ENCODE results near the gene MANSC4.

DNA sequence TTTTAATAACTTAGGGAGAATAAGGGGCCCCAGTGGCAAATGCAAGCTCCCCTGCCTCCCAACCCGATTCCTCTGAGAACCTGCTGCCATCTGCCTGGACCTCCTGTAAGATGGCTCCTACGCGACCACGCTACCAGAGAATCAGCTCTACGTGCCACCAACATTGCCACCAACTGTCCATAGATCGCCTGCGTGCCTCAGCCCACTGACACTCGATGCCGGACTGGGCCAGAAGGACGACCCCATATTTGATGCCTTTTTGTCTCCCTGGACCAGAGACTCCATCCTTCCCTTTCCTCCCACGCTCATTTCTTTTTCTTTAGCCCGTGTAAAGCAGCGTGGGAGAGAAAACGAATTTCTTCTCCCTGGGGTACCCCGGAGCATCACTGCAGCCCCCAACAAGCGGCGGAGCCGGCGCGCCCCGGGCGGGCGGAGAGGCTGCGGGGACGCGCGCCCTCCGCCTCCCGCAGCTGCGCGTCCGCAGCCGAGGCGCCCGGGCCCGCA lies 568 bp downstream of the MANSC4 start:
- TF ChIP-seq, protein P1, sequence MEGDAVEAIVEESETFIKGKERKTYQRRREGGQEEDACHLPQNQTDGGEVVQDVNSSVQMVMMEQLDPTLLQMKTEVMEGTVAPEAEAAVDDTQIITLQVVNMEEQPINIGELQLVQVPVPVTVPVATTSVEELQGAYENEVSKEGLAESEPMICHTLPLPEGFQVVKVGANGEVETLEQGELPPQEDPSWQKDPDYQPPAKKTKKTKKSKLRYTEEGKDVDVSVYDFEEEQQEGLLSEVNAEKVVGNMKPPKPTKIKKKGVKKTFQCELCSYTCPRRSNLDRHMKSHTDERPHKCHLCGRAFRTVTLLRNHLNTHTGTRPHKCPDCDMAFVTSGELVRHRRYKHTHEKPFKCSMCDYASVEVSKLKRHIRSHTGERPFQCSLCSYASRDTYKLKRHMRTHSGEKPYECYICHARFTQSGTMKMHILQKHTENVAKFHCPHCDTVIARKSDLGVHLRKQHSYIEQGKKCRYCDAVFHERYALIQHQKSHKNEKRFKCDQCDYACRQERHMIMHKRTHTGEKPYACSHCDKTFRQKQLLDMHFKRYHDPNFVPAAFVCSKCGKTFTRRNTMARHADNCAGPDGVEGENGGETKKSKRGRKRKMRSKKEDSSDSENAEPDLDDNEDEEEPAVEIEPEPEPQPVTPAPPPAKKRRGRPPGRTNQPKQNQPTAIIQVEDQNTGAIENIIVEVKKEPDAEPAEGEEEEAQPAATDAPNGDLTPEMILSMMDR (IDR thresholded peaks at IDR 0.05) = no peak
- no peak for TF ChIP-seq EZH2 (IDR thresholded peaks at IDR 0.05; ENCODE audit: borderline replicate concordance, insufficient read depth, low read depth, low read length, poor library complexity, severe bottlenecking)
